ENCODE data around the gene PRPF40A.
A peak's percentile ranks its signal among the peaks of the same experiment; 100 is the strongest.

PRPF40A gene

DNA sequence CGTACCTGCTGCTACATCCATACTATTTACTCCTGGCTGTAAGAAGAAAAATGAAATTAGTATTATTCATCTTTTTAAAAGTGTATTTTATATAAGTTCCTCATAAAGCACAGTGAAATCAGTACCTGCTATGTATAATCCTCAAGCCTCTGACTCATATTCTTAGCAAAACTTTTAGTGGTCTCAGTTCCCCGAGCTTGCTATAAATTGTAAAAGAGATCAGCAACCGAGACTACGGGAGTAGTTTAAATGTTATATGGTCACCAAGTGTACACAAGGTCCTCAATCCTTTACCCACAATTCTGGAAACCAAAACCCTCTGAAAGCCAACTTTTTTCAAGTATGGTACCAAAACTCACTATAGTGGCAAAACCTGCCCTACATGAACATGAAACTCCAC lies 24.2 kb downstream of the PRPF40A start:
- Histone ChIP-seq H3K4me3 (ENCODE audit: low read depth, low read length) (no peak overlapping the region), H3K9me3 (no peaks in the 10 kb centered on the region), H3K36me3 (no peaks in the 10 kb centered on the region), H3K4me1 (no peaks in the 10 kb centered on the region), H3K27me3 (no peaks in the 10 kb centered on the region)
- DNase-seq: no peak
- TF ChIP-seq CTCF (IDR thresholded peaks at IDR 0.05; ENCODE audit: low read depth, low read length): no peak

GRCh38 chr2:152686321-152686720 lies 30.9 kb downstream of the PRPF40A start:
- no peak for DNase-seq
- no peaks in the 10 kb centered on the region for H3K36me3 ChIP-seq
- H3K9me3 ChIP-seq: no peaks in the 10 kb centered on the region

DNA sequence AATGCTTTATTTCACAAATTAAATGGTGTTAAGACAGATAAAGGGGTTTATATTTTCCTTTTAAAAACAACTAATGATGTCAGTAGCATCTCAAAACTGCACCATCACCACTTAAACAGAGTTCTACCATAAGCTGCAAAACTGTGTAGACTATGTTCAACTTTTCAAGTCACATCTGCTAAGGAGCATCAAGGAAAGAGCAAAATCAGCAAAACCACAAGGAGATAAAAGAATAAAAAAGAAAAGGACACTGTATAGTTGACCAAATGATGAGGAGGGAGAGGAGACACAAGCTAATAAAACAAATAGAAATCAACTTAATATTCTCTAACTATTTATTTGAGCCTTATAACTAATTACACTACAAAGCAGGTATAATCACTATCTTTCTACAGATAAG lies 33.9 kb downstream of the PRPF40A start:
- Histone ChIP-seq H3K9me3 (no peaks in the 10 kb centered on the region), H3K36me3 (no peaks in the 10 kb centered on the region), H3K4me3 (ENCODE audit: low read depth, low read length) (no peak overlapping the region), H3K27me3 (no peaks in the 10 kb centered on the region), H3K4me1 (no peaks in the 10 kb centered on the region)
- no peak for TF ChIP-seq CTCF (IDR thresholded peaks at IDR 0.05; ENCODE audit: low read depth, low read length)
- no peak for DNase-seq

More at GRCh38 chr2:152686321-152686720, 30.9 kb downstream of the PRPF40A start:
- no peak overlapping the region for H3K4me3 ChIP-seq (ENCODE audit: low read depth, low read length)
- no peaks in the 10 kb centered on the region for H3K4me1 ChIP-seq
- no peaks in the 10 kb centered on the region for H3K27me3 ChIP-seq
- TF ChIP-seq CTCF (IDR thresholded peaks at IDR 0.05; ENCODE audit: low read depth, low read length): no peak

GRCh38 chr2:152682663-152683062 lies 34.6 kb downstream of the PRPF40A start:
- H3K36me3 ChIP-seq: no peaks in the 10 kb centered on the region

GRCh38 chr2:152678808-152679207 lies 38.5 kb downstream of the PRPF40A start:
- no peak for DNase-seq
- Histone ChIP-seq H3K4me3 (ENCODE audit: low read depth, low read length) (no peak overlapping the region), H3K4me1 (no peaks in the 10 kb centered on the region), H3K36me3 (peaks cover 3% of the 10 kb centered on the region), H3K9me3 (no peaks in the 10 kb centered on the region), H3K27me3 (no peaks in the 10 kb centered on the region)
- TF ChIP-seq CTCF (IDR thresholded peaks at IDR 0.05; ENCODE audit: low read depth, low read length): no peak

More at GRCh38 chr2:152682663-152683062, 34.6 kb downstream of the PRPF40A start:
- Histone ChIP-seq H3K4me1 (no peaks in the 10 kb centered on the region), H3K9me3 (no peaks in the 10 kb centered on the region), H3K27me3 (no peaks in the 10 kb centered on the region), H3K4me3 (ENCODE audit: low read depth, low read length) (no peak overlapping the region)
- DNase-seq: peak; percentile 8
- TF ChIP-seq CTCF (IDR thresholded peaks at IDR 0.05; ENCODE audit: low read depth, low read length): no peak

DNA sequence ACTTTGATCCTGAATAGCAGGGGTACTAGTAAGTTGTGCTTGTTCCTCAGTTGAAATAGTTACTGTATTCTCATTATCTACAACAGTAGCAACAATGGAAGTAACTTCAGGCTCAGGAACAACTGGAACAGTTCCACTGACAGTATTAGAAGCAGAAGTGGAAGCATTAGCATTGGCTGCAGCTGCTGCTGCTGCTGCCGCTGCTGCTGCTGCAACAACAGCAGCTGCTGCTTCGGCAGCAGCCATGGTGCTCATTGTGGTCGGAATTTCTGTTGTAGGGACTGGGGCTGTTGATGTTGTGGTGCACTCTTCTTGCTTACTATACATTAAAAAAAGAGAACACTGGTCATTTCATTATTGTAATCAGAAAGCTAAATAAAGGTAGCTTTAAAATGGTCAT lies 40.8 kb downstream of the PRPF40A start:
- no peak for TF ChIP-seq CTCF (IDR thresholded peaks at IDR 0.05; ENCODE audit: low read depth, low read length)
- Histone ChIP-seq H3K4me1 (no peaks in the 10 kb centered on the region), H3K9me3 (no peaks in the 10 kb centered on the region), H3K36me3 (peaks cover 7% of the 10 kb centered on the region), H3K4me3 (ENCODE audit: low read depth, low read length) (no peak overlapping the region), H3K27me3 (no peaks in the 10 kb centered on the region)
- DNase-seq: no peak
